HG03066 (cell line): ENCODE measurements around the gene NPAS3.

ENCODE experiments used
- ATAC-seq: cut with Tn5 transposase; IDR thresholded peaks from one replicate; pipeline ENCODE4 v1.9.1; 2021; ENCODE audit warnings: low read depth; ENCODE audit not compliant: unreplicated experiment

The NPAS3 gene

GRCh38 chr14:33589334-33589733 is 650.7 kb downstream of the NPAS3 start:
- no peak for ATAC-seq

GRCh38 chr14:33590891-33591630 is 652.4 kb downstream of the NPAS3 start:
- ATAC-seq, result no peak

- ATAC-seq, result no peak
These were observed 653.6 kb downstream of the NPAS3 start for GRCh38 chr14:33592297-33592696.

GRCh38 chr14:33596211-33597080 is 657.8 kb downstream of the NPAS3 start:
- no peak for ATAC-seq

GRCh38 chr14:33598582-33598981 is 659.9 kb downstream of the NPAS3 start:
- ATAC-seq, result no peak

- no peak for ATAC-seq
These were observed 663.7 kb downstream of the NPAS3 start for GRCh38 chr14:33602396-33602795.

GRCh38 chr14:33606591-33606990 is 667.9 kb downstream of the NPAS3 start:
- ATAC-seq, result no peak

- no peak for ATAC-seq
These were observed 670.9 kb downstream of the NPAS3 start for GRCh38 chr14:33609582-33609981.

GRCh38 chr14:33610121-33610520 is 671.4 kb downstream of the NPAS3 start:
- no peak for ATAC-seq

GRCh38 chr14:33611405-33612196 is 672.9 kb downstream of the NPAS3 start:
- no peak for ATAC-seq

- ATAC-seq, result no peak
These were observed 673.5 kb downstream of the NPAS3 start for GRCh38 chr14:33612197-33612505.

- ATAC-seq, result no peak
These were observed 678.5 kb downstream of the NPAS3 start for GRCh38 chr14:33617154-33617553.

GRCh38 chr14:33618361-33619105 is 679.9 kb downstream of the NPAS3 start:
- no peak for ATAC-seq

- no peak for ATAC-seq
These were observed 683.8 kb downstream of the NPAS3 start for GRCh38 chr14:33622496-33622895.

GRCh38 chr14:33629792-33630191 is 691.1 kb downstream of the NPAS3 start:
- no peak for ATAC-seq

GRCh38 chr14:33631021-33631420 is 692.3 kb downstream of the NPAS3 start:
- ATAC-seq, result no peak

GRCh38 chr14:33631441-33631840 is 692.8 kb downstream of the NPAS3 start:
- ATAC-seq, result no peak

- ATAC-seq, result no peak
These were observed 696.0 kb downstream of the NPAS3 start for GRCh38 chr14:33634631-33635030.

- ATAC-seq, result no peak
These were observed 698.0 kb downstream of the NPAS3 start for GRCh38 chr14:33636716-33637115.

GRCh38 chr14:33642080-33642479 is 703.4 kb downstream of the NPAS3 start:
- no peak for ATAC-seq
